ENCODE measurements around the gene SAFB. TPM values are rescaled to one million over a fixed set of nuclear protein-coding genes. Genes with fewer than 3 reads are reported as not detected.

SAFB gene
- total RNA-seq, 4 donors from 2014 or later, result 46.3 to 181 (median 63.7) TPM

DNA sequence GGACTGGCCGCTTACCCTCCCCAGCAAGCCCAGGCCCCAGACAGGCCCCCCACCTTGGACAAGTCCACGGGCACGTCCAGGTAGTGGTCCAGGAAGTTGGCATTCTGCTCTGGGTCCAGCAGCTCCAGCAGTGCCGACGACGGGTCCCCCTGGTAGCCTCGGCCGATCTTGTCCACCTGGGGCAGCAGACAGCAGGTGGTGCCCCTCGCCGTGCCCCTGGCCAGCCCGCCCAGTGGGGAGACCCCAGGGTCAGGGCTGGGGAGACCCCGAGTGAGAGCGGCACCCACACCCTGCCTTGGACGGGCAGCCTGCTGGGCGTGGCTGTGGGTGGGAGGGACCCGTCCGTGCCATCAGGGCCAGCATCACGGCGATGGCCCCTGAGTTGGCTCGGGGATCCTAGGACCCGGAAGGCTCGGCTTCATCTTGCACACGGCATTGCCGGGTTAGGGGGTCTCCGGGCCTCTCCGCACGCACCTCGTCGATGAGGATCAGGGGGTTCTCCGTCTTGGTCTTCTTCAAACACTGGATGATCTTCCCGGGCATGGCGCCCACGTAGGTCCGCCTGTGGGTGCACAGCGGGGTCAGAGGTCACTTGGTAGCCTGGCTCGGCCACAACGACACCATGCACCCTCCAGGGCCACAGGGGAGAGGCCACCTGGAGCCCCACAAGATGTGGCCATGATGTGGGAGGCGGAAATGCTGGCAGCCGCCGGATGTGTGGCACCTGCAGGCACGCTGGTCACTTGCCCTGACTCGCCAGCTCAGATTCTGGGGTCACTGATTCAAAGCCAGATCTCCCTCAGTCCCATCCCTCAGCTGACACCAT is 73.5 kb downstream of the SAFB start:
- Histone ChIP-seq H3K4me1 (peaks cover 11% of the 10 kb centered on the region), H3K27ac (no peak overlapping the region), H3K9me3 (no peaks in the 10 kb centered on the region), H3K27me3 (no peaks in the 10 kb centered on the region), H3K36me3 (peaks cover 95% of the 10 kb centered on the region), H3K4me3 (no peak overlapping the region)
- TF ChIP-seq POLR2AphosphoS5 (IDR thresholded peaks at IDR 0.05) (no peak), EP300 (IDR thresholded peaks at IDR 0.05) (no peak), POLR2A (IDR thresholded peaks at IDR 0.05) (no peak)
- TF ChIP-seq, protein P1, sequence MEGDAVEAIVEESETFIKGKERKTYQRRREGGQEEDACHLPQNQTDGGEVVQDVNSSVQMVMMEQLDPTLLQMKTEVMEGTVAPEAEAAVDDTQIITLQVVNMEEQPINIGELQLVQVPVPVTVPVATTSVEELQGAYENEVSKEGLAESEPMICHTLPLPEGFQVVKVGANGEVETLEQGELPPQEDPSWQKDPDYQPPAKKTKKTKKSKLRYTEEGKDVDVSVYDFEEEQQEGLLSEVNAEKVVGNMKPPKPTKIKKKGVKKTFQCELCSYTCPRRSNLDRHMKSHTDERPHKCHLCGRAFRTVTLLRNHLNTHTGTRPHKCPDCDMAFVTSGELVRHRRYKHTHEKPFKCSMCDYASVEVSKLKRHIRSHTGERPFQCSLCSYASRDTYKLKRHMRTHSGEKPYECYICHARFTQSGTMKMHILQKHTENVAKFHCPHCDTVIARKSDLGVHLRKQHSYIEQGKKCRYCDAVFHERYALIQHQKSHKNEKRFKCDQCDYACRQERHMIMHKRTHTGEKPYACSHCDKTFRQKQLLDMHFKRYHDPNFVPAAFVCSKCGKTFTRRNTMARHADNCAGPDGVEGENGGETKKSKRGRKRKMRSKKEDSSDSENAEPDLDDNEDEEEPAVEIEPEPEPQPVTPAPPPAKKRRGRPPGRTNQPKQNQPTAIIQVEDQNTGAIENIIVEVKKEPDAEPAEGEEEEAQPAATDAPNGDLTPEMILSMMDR (IDR thresholded peaks at IDR 0.05), result no peak
- no peak for DNase-seq (ENCODE audit: low spot score in 2 of 2)
- no CpG with 5 or more reads among the region's 42 CpGs for WGBS

DNA sequence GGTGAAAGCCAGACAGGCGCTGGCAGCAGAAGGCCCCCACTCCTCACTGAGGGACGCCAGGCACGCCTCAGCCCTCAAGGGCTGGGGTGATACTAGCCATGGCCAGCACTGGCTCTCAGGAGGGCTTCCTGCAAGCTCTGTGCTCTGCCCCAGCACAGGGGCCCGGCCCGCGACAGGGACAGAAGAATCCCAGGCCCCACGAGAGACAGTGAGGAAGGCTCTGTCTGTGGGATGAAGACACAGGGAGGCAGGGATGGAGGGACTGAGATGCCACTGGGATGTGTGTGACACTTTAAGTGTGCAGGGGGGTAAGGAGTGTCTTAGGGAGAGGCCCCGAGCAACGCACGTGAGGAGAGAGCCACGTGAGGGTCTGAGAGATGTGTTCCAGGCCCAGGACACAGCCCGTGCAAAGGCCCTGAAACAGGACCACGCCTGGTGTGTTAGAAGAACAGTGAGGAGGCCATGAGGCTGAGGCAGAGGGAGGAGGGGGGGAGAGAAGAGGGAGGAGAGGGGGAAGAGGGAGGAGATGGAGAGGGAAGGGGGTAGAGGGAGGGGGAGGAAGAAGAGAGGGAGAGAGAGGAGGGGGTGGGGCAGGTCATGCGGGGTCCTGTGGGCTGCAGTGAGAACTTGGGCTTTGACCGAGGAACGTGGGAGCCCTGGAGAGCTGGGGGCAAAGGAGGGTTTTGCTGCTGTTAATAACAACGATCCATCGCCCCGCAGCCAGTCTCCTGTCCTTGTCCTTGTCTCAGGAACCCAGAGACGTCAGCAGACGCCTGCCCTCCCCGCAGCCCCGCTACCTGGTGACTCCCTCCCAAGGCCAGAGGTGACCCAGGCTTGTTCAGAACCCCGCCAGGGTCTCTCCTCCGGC is 74.4 kb downstream of the SAFB start:
- peaks cover 2% of the 10 kb centered on the region for H3K4me1 ChIP-seq
- H3K27me3 ChIP-seq, result no peaks in the 10 kb centered on the region
- no peak for TF ChIP-seq EP300 (IDR thresholded peaks at IDR 0.05)
- no peak for TF ChIP-seq POLR2AphosphoS5 (IDR thresholded peaks at IDR 0.05)
- TF ChIP-seq, protein P1 (IDR thresholded peaks at IDR 0.05), result no peak
- TF ChIP-seq POLR2A (IDR thresholded peaks at IDR 0.05), result no peak
- DNase-seq (ENCODE audit: low spot score in 2 of 2), result no peak
- H3K36me3 ChIP-seq, result peaks cover 90% of the 10 kb centered on the region
- H3K9me3 ChIP-seq, result no peaks in the 10 kb centered on the region
- H3K4me3 ChIP-seq, result no peak overlapping the region
- WGBS, result 77% methylated on average over 21 of the region's 25 CpGs
- no peak overlapping the region for H3K27ac ChIP-seq

DNA sequence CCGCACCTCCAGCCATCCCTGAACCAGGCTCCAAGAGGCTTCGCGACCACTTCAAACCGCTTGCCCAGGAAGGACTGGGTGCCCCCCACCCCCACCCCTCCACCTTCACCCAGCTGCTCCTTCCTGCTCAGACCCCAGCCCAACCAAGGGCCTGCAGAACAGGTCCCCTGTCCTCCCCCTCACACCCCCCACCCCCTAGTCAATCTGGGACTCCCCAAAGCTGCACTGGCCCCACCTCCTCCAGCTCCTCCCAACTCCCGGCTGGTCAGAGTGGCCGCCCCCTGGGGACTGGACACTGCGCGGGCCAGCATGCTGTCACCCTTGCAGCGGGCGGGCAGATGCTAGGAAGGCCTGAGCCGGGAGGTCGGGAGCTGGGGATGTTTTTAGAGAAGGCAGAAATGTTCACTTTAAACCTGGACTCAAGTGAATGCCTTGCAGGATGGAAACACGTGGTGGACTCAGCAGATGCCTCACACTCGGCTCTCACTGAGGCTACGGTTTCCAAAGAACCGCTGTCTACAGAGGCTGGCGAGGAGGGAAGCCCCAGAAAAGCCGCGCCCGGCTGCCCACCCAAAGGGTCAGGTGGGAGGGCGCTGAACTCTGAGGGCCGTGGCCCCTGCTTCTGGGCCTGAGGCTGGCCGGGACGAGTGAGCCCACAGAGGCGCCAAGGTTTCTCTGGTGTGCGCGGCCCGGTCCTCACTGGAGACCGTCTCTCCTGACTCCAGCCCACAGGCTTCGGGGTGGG is 75.2 kb downstream of the SAFB start:
- no peaks in the 10 kb centered on the region for H3K4me1 ChIP-seq
- no peak overlapping the region for H3K4me3 ChIP-seq
- peaks cover 82% of the 10 kb centered on the region for H3K36me3 ChIP-seq
- no peak overlapping the region for H3K27ac ChIP-seq
- H3K27me3 ChIP-seq, result no peaks in the 10 kb centered on the region
- H3K9me3 ChIP-seq, result no peaks in the 10 kb centered on the region
- peak in 1 of 2 donors; percentile 63 for DNase-seq (ENCODE audit: low spot score in 2 of 2)
- 82% methylated on average over 17 of the region's 30 CpGs for WGBS
- no peak for TF ChIP-seq EP300 (IDR thresholded peaks at IDR 0.05)
- TF ChIP-seq POLR2AphosphoS5 (IDR thresholded peaks at IDR 0.05), result no peak
- TF ChIP-seq, protein P1 (IDR thresholded peaks at IDR 0.05), result no peak
- TF ChIP-seq POLR2A (IDR thresholded peaks at IDR 0.05), result no peak

DNA sequence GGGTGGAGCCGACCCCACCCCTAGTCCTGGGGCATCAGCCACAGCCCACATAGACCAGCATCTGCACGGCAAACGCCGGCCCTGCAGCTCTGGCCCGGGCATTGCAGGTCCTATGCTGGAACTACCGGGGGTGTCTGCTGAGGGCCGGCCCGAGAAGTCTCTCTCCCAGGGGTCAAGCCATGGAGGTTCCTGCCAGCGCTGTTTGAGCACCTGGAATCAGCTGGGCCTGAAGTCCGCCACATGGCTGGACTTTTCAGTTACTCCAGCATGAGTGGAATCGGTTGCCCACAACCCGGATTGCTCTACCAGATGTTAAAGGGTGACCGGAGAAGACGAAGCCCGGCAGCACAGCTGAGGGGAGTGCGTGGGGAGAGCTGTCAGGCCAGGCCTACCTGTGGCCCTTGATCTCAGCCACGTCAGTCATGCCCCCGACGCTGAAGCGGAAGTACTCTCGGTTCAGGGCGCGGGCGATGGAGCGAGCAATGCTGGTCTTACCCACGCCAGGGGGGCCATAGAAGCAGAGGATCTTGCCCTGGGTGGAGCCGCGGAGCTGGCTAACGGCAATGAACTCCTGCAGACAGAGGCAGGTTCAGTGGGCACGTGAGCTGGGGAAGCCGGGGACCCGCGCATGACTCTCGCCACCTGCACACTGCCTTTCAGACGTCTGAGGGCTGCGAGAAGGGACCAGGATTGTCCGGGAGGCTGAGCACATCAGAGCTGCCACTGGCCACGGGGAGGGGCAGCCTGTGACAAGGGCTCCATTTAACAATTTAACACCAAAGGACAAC is 75.9 kb downstream of the SAFB start:
- H3K9me3 ChIP-seq, result no peaks in the 10 kb centered on the region
- H3K27me3 ChIP-seq, result no peaks in the 10 kb centered on the region
- DNase-seq (ENCODE audit: low spot score in 2 of 2), result no peak
- peaks cover 82% of the 10 kb centered on the region for H3K36me3 ChIP-seq
- H3K4me3 ChIP-seq, result no peak overlapping the region
- WGBS, result 95% methylated on average over 22 of the region's 38 CpGs
- TF ChIP-seq, protein P1 (IDR thresholded peaks at IDR 0.05), result no peak
- TF ChIP-seq POLR2A (IDR thresholded peaks at IDR 0.05) (no peak), POLR2AphosphoS5 (IDR thresholded peaks at IDR 0.05) (no peak), EP300 (IDR thresholded peaks at IDR 0.05) (no peak)
- no peaks in the 10 kb centered on the region for H3K4me1 ChIP-seq
- no peak overlapping the region for H3K27ac ChIP-seq
